Right renal pelvis (tissue), 4 donors: ENCODE data around the gene ZNF366. TPM values are rescaled to one million over a fixed set of nuclear protein-coding genes. Genes with fewer than 3 reads are reported as not detected.

ENCODE experiments used
- DNase-seq, 4 donors: peaks; one replicate each; pipeline ENCODE4 v3.0.0-alpha.2; 2013; ENCODE audit warnings: low read depth in 4 of 4, low spot score in 3 of 4, missing footprints in 1 of 4
- polyA plus RNA-seq, 4 donors: library from polyadenylated mRNA; unstranded; fragments of 120-200 nt; gene quantifications; one replicate each; pipeline ENCODE4 v1.2.1, GENCODE V29; 2013; ENCODE audit not compliant: insufficient read length in 4 of 4

The ZNF366 gene
- polyA plus RNA-seq, 4 donors, result 3.4 to 4.5 (median 3.9) TPM

DNA sequence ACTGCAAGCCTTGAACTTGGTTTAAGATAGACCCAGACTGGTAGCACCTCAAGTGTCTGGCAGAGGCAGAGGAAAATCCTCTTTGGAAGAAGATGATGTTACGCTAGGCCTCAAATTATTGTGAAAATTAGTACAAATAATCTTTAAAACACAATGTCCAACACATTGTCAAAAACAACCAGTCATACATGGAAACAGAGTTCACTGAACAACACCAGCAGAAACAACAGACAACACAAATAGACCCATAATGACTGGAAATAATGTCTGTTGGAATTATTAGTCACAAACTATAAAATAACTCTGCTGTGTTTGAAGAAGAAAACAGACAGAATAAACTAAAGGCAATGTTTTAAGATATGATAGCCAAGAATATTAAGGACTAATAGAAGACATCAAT is 15.4 kb upstream of the ZNF366 start:
- no peak for DNase-seq

DNA sequence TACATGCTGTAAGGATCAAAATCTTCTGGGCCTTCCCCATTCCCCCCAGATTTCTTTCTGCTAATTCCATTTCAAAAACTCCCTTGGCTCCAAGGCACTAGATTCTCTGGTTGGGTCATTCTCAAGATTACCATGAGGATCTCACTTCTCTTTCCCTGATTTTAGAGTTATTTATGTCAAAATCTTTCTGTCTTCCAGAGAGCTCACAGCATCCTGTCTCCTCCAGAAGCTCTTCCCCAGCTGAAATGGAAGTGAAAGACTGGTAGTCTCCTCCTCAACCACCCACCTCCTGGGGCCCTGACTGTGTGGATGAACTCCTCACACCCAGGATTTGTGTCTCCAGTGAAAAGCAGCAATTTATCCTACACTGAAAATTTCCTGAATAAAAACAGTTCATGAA is 11.9 kb upstream of the ZNF366 start:
- DNase-seq, result no peak

DNA sequence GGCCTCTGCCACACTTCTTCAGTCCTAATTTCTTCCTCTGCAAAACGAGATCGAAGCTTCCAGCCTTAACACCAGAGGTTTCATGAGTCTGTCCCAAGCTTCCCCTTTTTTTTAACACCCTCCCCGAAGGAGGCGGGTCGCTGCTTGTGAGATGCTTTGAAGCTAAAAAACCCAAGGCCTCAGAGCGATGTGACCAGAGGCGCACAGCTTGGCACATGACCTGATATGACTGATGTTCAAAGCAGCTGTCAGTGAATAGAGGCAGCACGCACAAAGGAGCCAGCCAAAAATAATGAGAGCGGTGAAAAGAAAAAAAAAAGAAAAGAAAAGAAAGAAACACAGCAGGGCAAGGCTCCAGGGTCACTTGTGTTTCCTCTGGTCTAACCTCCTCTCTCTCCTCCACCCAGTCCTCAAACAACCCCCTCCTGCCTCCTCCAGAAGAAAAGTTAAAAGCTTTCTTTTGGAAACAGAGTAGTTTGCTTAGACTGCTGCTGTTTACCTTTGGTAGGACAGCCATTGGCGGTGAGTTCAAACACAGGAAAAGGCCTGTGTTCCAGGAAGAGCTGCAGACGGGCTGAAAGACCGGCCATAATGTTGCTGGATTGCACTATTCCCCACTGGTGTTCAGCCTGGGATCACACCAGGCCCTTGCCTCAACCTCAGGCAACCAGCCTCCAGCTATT is 10.9 kb upstream of the ZNF366 start:
- no peak for DNase-seq

DNA sequence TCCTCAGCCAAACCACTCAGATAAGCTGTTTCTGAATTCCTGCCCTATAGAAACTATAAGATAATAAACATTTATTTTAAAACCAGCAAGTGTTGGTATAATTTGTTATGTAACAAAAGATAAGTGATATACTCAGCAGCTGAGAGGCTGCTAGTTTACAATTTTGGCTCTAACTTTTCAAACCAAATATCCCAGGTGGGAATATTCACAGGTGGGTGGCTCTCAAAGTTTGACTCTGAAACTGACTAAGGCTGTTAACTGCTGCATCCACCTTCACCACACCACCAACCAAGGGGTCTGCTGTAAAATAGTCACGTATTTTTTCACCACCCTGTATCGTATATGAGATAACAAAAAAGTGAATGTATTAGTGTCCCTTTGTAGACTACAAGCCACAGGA is 9.7 kb upstream of the ZNF366 start:
- DNase-seq, result no peak

DNA sequence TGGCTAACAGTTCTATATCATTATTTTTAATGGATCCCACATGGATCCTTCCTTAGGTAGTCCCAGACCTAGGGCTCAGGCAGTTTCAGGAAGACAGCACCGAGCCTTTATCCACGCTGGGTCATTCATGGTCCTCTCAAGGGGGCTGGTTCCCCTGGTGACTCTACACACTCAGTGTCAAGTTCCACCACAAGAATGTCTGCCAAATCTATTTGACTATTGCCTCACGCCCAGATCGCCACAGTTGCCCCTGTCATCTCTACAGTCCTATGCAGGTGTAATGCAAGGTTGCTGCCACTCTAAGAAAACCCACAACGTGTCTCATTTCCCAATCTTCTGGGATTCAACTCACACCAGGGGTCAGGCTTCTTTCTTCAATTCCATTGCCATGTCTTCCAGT is 8.0 kb upstream of the ZNF366 start:
- DNase-seq, result no peak

DNA sequence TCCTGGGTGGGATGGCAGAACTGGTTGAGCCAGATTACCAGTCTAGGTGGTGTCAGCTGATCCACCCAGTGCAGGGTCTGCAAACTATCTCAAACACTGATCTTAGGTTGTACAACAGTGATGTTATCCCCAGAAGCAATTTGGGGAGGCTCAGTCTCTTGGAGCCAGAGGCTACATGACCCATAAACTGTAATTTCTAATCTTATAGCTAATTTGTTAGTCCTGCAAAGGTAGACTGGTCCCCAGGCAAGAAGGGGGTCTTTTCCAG is 5.3 kb upstream of the ZNF366 start:
- DNase-seq, result no peak

DNA sequence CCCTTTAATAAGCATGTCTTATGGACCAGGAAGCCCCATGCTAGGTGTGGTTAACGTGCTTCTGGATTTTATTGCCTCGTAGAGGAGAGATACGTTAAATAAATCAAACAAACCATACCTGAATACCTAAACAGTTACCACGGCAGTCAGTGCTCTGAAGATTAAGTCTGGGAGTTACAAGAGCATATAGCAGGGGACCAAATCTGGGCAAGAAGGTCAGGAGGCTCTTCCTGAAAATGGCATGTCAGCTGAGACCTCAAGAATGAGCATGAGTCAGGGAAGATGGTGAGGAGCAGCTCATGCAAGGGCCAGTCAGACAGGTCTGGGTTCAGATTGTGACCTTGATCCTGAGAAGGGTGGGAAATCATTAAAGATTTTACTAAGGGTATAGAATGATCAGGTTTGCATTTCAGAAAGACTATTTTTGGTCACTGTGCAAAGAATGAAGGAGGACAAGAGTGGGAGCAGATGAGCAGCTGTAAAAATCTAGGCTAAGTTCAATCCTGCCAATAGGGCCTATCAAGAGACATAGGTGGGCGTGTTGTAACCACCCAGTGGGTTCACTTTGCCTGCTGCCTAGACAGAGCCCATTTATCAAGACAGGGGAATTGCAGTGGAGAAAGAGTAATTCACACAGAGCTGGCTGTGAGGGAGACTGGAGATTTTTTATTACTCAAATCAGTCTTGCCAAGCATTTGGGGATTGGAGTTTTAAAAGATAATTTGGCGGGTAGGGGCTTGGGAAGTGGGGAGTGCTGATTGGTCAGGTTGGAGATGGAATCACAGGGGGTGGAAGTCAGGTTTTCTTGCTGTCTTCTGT is 4.8 kb upstream of the ZNF366 start:
- no peak for DNase-seq

DNA sequence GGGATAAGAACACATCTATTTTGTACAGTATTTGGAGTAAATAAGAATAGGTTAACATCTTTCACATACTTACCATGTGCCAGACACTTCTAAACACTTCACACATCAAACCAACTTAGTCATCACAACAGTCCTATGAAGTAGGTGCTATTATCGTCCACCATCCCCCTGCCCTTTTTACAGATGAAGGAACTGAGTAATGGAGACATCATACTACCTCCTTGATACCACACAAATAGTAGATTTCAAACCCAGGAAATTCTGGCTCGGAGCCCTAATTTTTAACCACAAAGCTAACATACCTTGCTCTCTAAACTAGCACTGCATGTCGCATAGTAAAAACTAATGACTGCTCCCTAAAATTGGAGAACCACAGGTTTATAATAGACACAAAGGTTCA is 4.2 kb upstream of the ZNF366 start:
- no peak for DNase-seq

DNA sequence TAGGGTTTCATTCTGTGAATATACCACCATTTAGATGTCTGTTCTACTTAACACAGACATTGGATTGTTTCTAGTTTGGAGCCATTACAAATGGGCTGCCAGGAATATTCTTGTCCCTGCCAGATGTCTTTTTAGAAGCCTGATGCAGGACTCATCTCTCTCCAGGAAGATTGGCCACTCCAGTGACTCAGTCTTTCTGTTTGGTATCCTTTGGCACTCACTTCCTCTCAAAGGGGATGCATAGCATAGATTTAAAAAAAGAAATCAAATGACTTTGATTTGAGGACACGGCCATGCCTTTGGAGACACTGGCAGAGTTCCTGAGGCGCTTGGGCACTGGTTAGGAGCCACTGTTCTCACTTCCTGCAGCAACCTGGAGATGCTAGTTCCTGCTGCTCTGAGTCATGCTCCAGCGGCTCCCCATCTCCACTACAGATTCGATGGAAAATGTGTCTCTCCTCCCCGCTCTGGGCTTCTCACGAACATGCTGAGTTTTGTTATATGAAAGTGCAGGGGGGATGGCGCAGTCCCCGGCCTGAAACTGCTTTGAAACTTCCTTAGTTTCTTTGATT is 3.5 kb upstream of the ZNF366 start:
- no peak for DNase-seq

DNA sequence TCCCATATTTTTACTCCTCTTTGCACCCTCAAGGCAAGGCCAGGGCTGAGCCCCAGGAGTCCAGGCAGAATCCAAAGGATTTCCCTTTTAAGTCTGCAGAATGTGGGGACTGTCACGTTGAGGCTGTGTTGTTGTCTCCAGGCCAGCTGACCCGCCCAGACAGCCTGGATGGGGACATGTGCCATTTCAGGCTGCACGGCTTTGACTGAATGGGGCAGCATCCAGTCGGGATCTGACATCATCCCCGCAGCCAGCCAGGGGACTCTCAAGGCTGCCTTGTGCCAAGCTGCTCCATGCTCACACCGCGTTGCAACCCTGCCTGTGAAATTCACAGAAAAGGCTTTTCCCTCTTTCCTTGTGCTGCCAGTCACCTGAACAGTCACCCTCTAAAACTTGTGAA is 2.2 kb upstream of the ZNF366 start:
- DNase-seq, result no peak

DNA sequence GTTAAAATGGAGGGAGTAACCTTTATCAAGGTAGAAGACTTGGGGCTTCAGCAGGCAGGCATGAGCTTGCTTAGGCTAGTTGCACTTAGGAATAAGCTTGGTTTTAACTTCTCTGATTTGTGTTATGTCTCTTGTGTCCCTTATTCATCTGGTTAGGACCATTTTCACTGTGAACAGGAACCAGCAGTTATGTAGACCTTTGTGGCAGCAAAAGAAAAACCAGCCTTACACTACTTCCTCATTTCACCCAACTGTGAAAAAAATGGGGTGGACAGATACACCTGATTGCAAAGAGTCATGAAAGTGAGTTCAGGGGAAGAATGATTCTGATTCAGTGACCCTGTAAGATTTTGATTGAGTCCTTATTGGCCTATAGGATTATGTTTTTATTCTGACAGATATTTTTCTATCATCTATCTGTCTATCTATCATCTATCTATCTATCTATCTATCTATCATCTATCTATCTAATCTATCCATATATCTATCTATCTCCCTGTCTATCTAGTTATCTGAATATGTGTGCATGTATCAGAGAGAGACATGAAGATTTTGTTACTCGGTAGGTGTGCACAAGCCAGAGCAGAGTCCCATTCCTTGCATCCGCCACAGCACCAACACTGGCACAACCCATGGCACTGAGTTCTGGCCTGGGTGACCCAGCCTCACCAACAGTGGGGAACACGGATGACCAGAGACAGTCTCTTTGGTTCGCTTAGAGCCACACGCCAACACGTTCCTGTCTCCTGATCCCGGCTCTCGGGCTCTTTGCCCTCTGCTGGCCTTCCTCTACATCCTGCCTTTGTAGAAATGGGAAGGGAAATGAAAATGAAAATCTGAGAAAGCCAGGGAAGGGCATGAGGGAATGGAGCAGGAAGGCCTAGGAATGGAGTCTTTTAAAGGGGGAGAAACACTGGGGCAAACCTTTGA is 1.3 kb upstream of the ZNF366 start:
- DNase-seq, result no peak

DNA sequence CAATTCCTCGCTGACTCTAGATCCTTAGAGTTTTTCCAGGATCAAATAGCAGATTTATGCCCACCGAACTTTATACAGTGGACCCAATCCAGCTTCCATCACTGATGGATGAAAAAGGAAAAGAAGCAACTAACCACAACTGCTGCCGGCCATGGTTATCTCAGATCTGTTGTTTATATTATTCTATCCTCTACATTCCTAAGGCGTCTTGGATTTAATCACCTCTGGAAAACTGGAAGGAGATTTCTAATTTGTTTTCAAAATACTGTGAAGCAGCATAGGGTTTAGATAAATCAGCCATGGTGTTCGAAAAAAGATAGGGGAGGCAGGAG is 663 bp upstream of the ZNF366 start:
- no peak for DNase-seq

DNA sequence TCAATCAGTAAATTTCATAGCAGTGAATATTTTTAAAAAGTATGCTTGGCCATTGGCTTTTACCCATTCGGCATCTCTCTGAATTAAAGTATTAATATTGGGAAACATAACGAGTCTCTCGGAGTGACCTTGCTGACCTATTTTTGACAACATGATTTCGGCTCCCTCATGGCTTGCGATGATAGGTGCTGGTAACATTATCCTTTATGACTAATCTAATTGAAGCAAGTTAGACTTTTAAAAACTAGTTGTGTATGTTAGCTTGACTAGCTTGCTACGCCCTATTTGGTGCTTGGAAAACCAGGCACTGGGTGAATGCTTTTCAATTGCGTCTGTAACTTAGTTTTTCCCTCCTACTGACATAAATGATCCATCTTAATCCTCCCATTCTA is 1.1 kb downstream of the ZNF366 start:
- no peak for DNase-seq

DNA sequence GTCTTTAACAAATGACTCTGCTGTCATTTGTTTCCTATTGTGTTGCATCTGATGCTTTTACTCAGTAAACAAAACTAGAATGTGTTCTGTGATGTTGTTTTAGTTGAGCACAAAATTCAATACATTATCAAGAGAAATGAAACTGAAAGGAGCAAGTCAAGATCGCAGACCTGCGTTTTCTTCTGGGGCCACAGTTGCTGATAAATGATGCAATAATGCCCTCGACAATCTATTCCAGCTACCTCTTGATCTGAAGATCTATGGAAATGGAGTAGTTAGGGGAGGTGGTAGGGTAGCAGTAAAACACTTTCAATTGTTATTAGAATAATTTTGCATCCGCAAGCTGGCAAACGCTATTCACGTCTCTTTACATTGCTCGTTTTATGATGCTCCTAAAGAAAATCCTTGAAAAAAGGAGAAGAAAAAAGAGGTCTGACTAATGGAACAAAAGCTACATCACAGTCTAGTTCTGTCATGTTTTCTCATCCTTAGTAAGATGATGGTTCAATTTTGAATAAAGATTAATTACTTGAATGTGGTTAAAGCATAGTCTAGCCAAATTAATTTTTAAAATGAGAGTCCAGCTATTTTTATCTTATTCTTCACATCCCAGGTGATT is 1.6 kb downstream of the ZNF366 start:
- DNase-seq, result no peak

DNA sequence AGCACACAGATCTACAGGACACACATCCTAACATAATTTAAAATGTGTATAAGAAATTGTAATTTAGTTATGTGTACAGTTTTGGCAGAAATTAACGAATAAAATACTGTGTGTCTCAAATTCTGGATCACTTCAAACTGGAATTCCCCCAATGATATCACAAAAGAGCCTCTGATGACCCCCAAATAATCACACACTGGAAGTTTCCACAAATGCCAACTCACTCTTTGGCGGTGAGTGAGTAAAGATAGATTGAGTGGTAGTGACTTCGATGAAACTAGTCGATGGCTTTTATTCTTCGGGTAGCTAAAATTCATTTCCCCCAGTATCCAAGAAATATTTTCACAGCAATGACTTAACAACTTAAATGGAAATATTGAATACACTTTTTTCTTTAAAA is 2.2 kb downstream of the ZNF366 start:
- no peak for DNase-seq

DNA sequence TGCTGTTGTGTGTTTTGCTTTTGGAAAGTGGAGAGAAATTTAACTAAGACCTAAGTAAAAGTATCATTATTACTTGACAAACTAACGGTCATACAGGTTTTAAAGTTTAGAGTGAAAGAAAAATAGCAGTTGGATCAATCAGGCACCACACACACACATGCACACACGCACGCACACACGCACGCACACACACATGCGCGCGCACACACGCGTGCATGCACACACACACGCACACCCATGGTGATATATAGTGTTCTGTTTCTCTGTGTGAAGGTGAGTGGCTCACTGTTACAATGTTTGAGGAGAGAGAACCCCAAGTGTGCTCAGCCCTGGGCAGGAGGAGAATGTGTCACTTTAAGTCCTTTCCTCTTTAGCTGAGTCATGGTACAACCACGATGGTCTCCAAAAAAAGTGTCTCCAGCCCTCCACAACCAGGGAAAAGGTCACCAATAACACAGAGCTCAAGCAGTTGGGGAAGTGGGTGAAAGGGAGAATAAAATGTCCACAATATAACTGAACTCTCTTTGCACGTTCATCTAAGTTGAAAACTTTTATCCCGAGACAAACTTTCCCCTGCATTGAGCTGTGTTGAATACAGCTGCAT is 3.2 kb downstream of the ZNF366 start:
- no peak for DNase-seq

DNA sequence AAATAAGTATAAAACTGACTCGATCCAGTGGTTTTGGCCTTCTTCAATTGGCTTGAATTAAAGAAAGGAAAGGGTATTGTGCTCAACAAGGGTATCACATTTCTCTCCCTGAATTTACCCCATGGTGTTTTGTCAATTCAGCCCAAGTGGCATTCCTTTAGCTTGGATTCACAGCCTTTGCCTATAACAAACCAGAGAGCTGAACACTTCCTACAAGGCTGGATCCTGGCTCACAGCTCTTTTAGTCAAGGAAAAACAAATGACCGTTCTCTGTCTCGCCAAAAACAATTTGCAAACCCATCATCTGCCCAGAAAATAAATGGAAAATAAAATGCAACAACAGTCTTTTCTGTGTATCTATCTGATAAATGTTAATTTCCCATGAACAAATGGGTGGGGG is 5.7 kb downstream of the ZNF366 start:
- no peak for DNase-seq

DNA sequence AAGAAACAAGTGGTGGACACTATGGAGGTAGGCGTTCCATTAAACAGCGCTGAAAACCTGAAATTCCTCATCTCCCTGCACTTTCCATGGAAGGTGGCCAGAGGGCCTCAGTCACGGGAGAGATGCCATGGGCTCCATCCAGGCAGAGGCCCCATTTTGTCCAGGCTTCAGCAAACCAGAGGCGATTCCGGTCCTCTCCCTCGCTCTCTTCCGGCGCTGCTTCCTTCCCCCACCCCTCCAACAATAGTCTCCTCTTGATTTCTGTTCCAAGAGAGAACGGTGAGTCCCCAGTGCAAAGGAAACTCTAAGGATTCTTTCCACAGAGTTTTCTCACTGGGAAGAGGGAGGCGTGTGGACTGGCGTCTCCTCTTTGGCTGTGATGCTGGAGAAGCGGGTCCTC is 7.5 kb downstream of the ZNF366 start:
- no peak for DNase-seq

DNA sequence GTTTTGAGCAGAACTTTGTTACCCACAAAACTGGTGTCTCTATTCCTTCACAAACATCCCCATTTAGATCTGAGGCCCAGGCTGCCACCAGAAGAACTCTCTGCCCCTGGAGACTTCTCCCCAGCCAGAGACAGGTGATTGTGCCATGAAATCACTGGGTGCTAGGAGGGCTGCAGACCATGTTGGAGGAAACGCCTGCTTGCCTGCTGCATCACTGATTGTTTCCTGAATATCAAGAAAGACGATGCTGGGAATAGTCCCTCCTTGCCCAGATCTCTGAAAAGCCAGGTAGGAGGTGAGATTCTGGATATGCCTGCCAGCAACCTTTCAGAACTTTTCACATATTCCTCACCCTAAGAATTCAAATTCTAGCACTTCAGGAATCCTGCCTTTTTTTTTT is 8.1 kb downstream of the ZNF366 start:
- DNase-seq, result no peak

DNA sequence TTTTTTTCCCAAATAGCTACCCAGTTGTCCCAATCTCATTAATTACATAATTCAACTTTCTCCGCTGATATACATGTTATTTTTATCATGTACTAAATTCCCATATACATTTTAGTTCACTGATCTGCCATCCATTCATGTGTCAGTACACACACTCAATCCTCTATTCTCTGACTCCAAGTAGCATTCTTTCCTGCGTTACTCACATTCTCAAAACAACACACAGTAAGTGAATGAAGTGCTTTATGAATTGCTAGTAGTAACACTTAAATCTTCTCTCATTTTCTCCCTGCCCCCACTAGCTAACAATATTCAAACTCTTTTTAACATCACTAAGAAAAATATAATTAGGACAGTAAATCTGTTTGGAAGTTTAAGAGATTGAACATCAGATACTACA is 8.9 kb downstream of the ZNF366 start:
- no peak for DNase-seq

DNA sequence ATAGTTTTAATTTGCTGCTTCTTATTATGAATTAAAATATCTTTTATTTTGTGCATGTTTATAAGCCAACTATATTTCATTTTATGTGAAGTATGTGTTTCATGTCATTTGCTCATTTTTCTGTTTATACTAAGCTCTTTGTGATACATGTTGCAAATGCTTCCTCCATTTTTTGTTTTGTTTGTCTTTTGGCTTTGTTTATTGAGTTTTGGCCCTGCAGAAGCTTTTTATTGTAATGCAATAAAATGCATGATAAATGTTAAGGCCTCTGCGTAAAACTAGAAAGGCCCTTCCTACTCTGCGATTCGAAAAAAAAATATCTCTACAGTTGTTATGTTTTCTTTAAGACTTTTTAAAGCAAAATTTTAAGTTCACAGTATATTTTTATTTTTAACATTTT is 9.4 kb downstream of the ZNF366 start:
- DNase-seq, result no peak
